ENCODE data around the gene CCDC149.

GRCh38 chr4:24863799-24864198, 49.0 kb downstream of the CCDC149 start:
- TF ChIP-seq POLR2AphosphoS5 (IDR thresholded peaks at IDR 0.05; ENCODE audit: low read depth, low read length) = no peak
- TF ChIP-seq TAF1 (IDR thresholded peaks at IDR 0.05; ENCODE audit: low read depth, low read length) = no peak
- no peak for TF ChIP-seq POLR2A (IDR thresholded peaks at IDR 0.05; ENCODE audit: low read depth, low read length)

All from GM12891 (cell line).